GM18870 (cell line): ENCODE results near the gene R3HCC1L.
"Not testable (repeated sequence)": the region's sequence is repeated elsewhere in the genome, so short reads cannot be mapped to it uniquely, and the experiment has no call there.

Experiments
- ATAC-seq: cut with Tn5 transposase; IDR thresholded peaks from one replicate; pipeline ENCODE4 v1.9.1; 2021; ENCODE audit warnings: moderate library complexity; ENCODE audit not compliant: unreplicated experiment

Gene R3HCC1L

DNA sequence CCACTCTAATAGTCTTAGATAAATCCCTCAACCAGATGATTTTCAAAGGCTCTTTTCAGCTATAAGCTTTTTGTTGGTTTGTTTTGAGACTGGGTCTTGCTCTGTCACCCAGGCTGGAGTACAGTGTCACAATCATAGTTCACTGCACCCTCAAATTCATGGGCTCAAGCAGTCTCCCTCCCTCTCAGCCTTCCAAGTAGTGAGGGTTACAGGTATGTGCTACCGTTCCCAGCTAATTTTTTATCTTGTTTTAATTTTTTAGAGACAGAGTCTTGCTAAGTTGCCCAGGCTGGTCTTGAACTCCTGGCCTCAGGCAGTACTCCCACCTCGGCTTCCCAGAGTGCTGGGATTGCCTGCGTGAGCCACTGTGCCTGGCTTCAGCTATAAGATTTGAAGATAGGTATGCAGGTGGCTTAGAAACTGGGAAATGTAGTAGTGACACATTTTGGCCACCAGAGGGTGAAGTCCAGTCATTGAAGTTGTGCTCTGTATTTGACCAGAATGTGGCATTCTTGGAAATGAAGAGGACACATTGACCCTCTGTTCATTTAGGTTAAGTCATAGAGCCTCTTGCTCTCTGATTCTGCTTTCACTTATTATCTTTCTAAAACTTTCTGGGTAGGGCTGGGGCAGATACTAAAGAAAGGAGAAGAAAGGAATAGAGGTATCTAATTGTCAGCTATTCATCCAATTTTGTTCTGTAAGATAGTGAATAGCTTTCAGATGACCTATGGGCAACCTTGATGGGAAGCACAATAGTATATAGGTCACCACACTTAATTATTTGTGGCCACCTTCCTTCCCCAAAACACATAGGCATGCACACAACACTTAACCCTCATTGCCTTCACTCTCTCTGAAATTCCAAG, 36.0 kb downstream of the R3HCC1L start:
- ATAC-seq, result no peak

DNA sequence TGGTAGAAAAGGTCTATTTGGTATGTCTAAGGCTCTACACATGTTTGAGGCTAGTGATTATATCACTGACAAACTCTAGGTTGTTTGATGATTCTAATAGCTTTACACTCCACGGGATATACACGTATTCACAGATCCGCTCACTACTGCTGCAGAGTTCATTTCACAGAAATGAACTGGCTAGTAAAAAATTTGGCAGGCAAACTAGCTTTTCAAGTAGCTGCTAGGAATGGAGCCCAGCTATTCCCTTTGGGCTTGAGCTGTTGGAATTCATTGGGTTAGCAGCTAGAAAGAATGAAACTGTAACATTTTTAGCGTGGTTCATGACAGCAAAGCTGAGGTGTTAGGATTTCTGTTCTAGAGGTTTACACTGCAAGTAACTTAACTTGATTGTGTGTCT, 37.6 kb downstream of the R3HCC1L start:
- ATAC-seq, result no peak

DNA sequence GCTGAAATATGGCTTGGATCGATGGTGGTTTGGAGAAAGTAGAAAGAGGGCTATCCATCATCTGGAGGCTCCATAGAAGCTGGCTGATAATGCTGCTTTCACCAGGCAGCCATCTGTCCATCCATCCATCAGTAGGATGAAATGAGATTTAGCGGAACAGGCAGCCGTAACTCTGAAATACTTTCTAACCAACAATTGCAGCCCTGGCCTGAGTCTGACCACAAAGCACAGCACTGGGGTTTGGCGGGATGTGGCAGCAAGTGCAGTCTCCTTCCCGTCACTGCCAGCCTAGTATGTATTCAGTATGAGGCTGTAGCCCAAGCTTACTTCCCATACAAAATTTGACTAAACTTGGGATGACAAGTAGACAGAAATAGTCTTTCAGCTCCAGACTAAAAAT, 38.0 kb downstream of the R3HCC1L start:
- ATAC-seq, result no peak

DNA sequence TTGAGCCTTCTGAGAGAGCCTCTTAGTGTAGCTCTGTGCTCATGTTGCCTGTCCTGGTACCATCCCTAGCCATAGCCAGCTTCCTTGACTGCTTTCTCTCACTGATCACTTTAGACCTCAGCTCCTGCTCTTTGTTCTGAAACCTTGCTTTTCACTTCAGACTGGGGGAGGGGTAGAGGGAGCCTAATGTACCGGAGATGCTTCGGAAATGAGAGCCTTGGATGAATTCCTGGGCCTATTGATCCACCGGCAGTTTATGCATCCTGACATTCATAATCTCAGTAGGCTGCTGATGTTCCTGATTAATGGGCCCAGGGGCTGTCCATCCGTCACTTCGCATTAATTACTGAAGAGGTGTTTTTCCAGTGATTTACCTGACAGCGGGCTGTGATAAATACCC, 38.8 kb downstream of the R3HCC1L start:
- ATAC-seq, result no peak

GRCh38 chr10:98182351-98182915, 48.0 kb downstream of the R3HCC1L start:
- not testable (repeated sequence) for ATAC-seq

GRCh38 chr10:98186681-98187080, 52.2 kb downstream of the R3HCC1L start:
- no peak for ATAC-seq

GRCh38 chr10:98190773-98191172, 56.3 kb downstream of the R3HCC1L start:
- not testable (repeated sequence) for ATAC-seq

DNA sequence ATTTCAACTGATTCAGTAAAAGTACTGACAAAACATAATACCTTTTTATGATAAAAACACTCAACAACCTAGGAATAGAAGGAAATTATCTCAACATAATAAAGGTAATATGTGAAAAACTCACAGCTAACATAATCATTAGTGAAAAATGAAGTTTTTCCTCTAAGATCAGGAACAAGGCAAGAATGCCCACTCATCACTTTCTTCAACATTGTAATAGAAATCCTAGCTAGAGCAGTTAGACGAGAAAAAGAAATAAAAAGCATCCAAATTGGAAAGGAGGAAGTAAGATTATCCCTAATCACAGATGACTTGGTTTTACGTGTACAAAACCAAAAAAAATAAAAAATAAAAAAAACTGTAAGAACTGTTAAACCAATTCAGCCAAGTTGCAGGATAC, 58.6 kb downstream of the R3HCC1L start:
- no peak for ATAC-seq

DNA sequence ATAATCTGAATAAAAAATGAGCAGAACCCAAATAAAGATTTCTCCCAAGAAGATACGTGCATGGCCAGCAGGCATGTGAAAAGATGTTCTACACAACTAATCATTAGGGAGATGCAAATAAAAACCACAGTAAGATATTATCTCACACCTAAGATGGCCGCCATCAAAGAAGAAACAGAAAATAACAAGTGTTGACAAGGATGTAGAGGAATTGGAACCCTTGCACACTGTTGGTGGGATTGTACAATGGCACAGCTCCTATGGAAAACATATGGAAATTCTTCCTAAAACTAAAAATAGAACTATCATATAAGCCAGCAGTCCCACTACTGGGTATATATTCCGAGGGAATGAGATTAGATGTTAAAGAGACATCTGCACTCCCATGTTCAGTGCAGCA, 60.2 kb downstream of the R3HCC1L start:
- no peak for ATAC-seq

DNA sequence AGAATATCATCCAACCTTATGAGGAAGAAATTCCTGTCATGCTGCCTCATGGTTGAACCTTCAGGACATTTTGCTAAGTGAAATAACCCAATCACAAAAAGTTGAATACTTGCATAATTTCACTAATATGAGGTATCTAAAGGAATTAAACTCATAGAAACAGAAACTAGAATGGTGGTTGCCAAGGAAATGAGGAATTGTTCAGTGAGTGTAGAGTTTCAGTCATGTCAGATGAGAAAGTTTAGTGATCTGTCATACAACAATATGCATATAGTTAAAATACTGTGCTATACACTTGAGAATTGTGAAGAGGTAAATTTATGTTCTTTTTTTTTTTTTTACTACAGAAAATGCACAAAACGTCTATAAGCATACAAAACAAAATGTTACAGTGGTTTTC, 60.7 kb downstream of the R3HCC1L start:
- ATAC-seq, result no peak

DNA sequence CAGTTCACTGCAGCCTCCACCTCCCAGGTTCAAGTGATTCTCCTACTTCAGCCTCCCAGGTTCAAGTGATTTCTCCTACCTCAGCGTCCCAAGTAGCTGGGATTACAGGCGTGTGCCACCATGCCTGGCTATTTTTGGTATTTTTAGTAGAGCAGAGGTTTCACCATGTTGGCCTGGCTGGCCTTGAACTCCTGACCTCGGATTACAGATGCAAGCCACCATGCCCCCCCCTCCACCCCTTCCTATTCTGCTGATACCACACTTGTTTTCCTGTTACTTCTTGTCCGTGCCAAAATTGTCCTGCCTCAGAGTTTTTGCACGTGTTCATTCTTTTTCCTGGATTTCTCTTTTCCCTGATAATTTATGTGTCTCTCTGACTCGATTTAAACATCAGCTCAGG, 62.5 kb downstream of the R3HCC1L start:
- ATAC-seq, result no peak

GRCh38 chr10:98201760-98202159, 67.3 kb downstream of the R3HCC1L start:
- no peak for ATAC-seq

- no peak for ATAC-seq
Measured at GRCh38 chr10:98202378-98202777, 67.9 kb downstream of the R3HCC1L start.

DNA sequence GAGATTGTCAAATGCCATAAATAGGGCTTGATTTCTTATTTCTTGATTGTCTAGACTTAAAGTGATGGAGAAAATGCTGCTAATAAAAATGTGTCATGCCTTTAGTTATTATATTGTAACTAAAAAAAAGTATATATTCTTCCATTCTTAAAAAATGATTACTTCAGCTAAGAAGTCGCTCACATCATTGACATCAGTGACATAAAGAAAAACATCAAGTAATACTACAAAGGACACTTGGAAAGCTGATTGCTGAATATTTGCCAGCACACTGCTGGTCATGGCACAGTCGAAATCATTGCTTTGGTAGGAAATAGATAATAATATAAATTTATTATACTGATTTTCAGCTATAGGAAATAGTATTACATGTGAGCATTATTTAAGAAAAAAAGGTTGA, 70.9 kb downstream of the R3HCC1L start:
- ATAC-seq, result no peak

DNA sequence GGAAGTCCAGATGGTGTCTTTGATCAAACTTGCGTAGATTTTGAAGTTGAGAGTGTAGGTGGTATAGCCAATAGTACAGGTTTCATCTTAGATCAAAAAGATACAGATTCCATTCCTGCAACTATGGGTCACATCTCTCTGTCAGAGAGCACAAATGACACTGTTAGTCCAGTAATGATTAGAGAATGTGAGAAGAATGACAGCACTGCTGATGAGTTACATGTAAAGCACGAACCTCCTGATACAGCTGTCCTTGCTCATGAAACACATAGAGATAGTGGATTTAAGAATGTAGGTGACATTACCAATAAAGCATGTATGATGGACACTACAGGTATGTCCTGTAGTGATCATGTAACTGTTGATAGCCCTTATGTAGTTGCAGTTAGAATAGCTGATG, 74.5 kb downstream of the R3HCC1L start:
- no peak for ATAC-seq

- ATAC-seq, result no peak
Measured at GRCh38 chr10:98209441-98209840, 75.0 kb downstream of the R3HCC1L start.

- no peak for ATAC-seq
Measured at GRCh38 chr10:98212196-98212595, 77.7 kb downstream of the R3HCC1L start.

DNA sequence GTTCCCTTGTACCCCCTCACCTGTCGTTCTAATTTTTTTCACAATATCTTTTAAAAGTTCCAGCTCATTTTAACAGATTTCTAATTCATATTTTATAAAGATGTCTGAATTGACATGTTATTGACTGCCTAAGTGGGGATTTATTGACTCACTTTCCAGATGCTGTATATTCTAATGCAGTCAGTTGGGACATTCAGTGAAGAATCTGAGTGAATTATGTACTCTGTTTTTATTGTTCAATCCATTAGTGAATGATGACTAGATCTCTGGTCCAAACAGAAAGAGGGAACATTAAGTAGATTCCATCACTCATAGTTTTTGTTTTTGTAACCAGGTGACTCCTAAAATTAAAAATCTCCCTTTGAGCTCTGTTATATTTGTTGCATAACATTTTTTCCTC, 79.3 kb downstream of the R3HCC1L start:
- no peak for ATAC-seq

DNA sequence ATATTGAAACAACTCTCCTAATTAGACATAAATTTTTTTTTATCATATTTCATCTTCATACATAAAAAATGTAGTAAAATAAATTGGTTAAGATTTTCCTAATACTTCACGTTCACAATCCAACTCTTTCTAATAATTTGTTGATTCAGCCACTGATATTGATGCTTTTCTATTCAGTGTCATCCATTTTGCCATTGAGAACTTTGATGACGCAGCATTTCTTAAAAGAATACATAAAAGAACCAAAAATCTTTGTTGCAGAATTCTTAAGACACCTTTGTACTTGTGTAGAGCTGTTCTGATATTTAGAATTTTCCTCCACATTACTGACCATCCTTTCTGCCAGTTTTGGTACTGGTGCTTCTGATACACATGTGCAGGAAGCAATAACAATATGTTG, 80.9 kb downstream of the R3HCC1L start:
- no peak for ATAC-seq

GRCh38 chr10:98217801-98218200, 83.3 kb downstream of the R3HCC1L start:
- ATAC-seq, result no peak

GRCh38 chr10:98223874-98224273, 89.4 kb downstream of the R3HCC1L start:
- ATAC-seq, result no peak

DNA sequence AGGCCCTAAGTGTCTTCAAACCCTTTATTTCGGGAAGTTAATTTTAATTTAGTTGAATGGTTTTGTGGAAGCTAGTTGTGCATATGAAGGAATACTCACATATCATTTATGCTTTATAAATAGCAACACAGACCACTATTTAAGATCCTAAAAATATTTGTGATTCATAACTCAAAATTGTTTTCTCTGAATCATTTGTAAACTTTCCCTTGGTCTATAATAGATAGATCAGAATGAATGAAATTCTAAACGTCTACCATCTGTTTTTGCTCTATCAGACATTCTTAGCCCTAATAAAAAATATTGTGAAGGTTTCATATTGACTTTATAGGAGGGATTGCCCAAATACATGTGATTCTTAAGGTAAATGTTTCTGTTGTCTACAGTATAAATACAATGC, 90.1 kb downstream of the R3HCC1L start:
- ATAC-seq, result no peak

GRCh38 chr10:98224996-98225395, 90.5 kb downstream of the R3HCC1L start:
- no peak for ATAC-seq
